ENCODE data around the gene FAM89A. TPM values are rescaled to one million over a fixed set of nuclear protein-coding genes. Genes with fewer than 3 reads are reported as not detected.

The FAM89A gene
- total RNA-seq, 1 experiment from 2014 or later, result 1.5 TPM

DNA sequence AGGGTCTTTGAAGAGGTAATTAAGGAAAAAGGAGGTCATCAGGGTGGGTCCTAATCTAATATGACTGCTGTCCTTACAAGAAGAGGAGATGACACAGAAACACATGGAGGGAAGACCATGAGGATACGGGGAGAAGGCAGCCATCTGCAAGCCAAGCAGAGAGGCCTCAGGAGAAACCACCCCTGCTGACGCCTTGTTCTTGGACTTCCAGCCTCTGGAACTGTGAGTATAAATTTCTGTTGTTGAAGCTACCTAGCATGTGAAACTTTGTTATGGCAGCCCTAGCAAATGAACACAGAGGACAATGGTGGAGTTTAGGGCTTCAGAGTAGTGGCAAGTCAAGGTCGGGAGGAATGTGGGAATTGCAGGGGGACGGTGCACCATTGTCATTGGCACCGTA, 36.7 kb upstream of the FAM89A start:
- no peaks in the 10 kb centered on the region for H3K23me2 ChIP-seq (ENCODE audit: insufficient read length, low read depth, low read length, poor library complexity, severe bottlenecking)
- TF ChIP-seq, protein P1, sequence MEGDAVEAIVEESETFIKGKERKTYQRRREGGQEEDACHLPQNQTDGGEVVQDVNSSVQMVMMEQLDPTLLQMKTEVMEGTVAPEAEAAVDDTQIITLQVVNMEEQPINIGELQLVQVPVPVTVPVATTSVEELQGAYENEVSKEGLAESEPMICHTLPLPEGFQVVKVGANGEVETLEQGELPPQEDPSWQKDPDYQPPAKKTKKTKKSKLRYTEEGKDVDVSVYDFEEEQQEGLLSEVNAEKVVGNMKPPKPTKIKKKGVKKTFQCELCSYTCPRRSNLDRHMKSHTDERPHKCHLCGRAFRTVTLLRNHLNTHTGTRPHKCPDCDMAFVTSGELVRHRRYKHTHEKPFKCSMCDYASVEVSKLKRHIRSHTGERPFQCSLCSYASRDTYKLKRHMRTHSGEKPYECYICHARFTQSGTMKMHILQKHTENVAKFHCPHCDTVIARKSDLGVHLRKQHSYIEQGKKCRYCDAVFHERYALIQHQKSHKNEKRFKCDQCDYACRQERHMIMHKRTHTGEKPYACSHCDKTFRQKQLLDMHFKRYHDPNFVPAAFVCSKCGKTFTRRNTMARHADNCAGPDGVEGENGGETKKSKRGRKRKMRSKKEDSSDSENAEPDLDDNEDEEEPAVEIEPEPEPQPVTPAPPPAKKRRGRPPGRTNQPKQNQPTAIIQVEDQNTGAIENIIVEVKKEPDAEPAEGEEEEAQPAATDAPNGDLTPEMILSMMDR (conservative IDR thresholded peaks at IDR 0.05), result no peak
- no peak overlapping the region for H3K27ac ChIP-seq (ENCODE audit: insufficient read length, low read depth, low read length)
- no peak overlapping the region for H3K23ac ChIP-seq (ENCODE audit: insufficient read length, low read depth, low read length)
- no peak overlapping the region for H2BK20ac ChIP-seq (ENCODE audit: low read depth, low read length, poor library complexity, severe bottlenecking)
- no peak overlapping the region for H2AFZ ChIP-seq (ENCODE audit: low read length)
- H3T11ph ChIP-seq (ENCODE audit: low read length), result no peak overlapping the region
- no peak overlapping the region for H2BK120ac ChIP-seq (ENCODE audit: low read depth, low read length, poor library complexity, severe bottlenecking)
- H3K27me3 ChIP-seq (ENCODE audit: insufficient read depth, low read length), result no peaks in the 10 kb centered on the region; the same call in 1 of the 2 replicates
- H3K9ac ChIP-seq (ENCODE audit: extremely low read depth, insufficient read length, low read length), result no peak overlapping the region
- H3K18ac ChIP-seq (ENCODE audit: insufficient read length, low read depth, low read length), result no peak overlapping the region
- no peak overlapping the region for H3K27ac Mint-ChIP-seq
- no peak overlapping the region for H2BK12ac ChIP-seq (ENCODE audit: insufficient read length, low read depth, low read length)
- no peaks in the 10 kb centered on the region for H3K4me1 Mint-ChIP-seq
- H2AK5ac ChIP-seq (ENCODE audit: insufficient read length, low read length), result no peak overlapping the region
- no peaks in the 10 kb centered on the region for H3K4me1 ChIP-seq (ENCODE audit: insufficient read depth, low read length)
- H4K8ac ChIP-seq (replicated peaks; ENCODE audit: insufficient read length, low read depth, low read length), result no peak overlapping the region
- no peaks in the 10 kb centered on the region for H3K79me2 ChIP-seq (ENCODE audit: insufficient read depth, low read length)
- no peak overlapping the region for H3K4ac ChIP-seq (ENCODE audit: low read depth, low read length)
- H4K91ac ChIP-seq (ENCODE audit: insufficient read length, low read depth, low read length), result no peak overlapping the region
- no peak overlapping the region for H3K56ac ChIP-seq (ENCODE audit: insufficient read length, low read depth, low read length)
- no peaks in the 10 kb centered on the region for H3K9me3 ChIP-seq (ENCODE audit: control insufficient read depth, low read depth, low read length)
- H3K27me3 Mint-ChIP-seq (ENCODE audit: low read depth), result peaks cover 88% of the 10 kb centered on the region
- no peaks in the 10 kb centered on the region for H3K36me3 Mint-ChIP-seq (ENCODE audit: insufficient read depth in 1 of 3, low read depth in 3 of 3)
- H3K14ac ChIP-seq (ENCODE audit: insufficient read depth, low read length), result no peak overlapping the region
- H3K4me2 ChIP-seq (ENCODE audit: insufficient read depth, insufficient read length, low read length), result no peak overlapping the region
- no peak overlapping the region for H4K5ac ChIP-seq (ENCODE audit: insufficient read length, low read depth, low read length)
- DNase-seq, result no peak
- no CpG with 5 or more reads among the region's 5 CpGs for WGBS (ENCODE audit: extremely low coverage, insufficient read length, low lambda C conversion rate)
- H3K4me3 Mint-ChIP-seq, result no peak overlapping the region
- no peaks in the 10 kb centered on the region; a peak in 1 of 5 replicates for H3K9me3 Mint-ChIP-seq
- no peaks in the 10 kb centered on the region for H3K79me1 ChIP-seq (ENCODE audit: insufficient read depth, low read depth, low read length, poor library complexity, severe bottlenecking)
- H2BK15ac ChIP-seq (ENCODE audit: low read depth, low read length), result no peak overlapping the region
- no peak overlapping the region for H2BK5ac ChIP-seq (ENCODE audit: insufficient read length, low read length)
- no peaks in the 10 kb centered on the region for H4K20me1 ChIP-seq (ENCODE audit: control insufficient read depth, insufficient read depth, insufficient read length)
